Measurements from ENCODE around the gene PAN3. TPM values are rescaled to one million over a fixed set of nuclear protein-coding genes. Genes with fewer than 3 reads are reported as not detected.
"Not testable (repeated sequence)": the region's sequence is repeated elsewhere in the genome, so short reads cannot be mapped to it uniquely, and the experiment has no call there.

The PAN3 gene
- total RNA-seq, 1 experiment from 2014 or later = 46.1 TPM

DNA sequence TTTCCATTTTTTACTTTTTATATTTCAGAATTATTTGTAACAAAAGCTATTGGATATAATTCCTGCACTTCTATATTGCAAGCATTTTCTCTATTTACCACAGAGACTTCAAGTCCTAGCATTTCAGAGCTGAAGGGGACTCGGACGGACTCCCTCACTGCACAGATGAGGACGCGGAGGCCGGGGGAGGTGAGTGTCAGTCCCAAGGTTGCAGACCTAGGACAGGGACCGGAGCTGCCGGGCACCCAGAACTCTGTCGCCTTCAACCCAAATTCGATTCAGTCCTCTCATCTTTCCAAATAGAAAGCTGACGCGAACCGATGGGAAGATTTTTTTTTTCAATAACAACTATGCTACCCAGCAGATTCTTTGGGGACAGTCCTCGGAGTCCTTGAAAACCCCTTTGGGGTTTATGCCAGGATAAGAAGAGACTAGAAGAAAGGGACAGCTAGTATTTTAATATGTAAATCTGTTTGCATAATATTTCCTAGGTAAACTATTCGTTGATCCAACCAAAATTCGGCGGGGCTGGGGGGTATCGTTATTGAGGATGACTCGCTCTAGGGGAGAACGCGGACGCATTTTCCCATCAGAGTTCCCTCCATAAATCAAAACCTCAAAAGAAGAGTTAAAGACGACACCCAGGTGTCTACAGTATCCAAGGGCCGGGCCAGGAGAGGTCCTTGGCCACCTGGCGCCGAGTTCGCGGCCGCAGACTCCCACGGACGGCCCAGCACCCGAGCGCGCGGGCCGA is 38.8 kb upstream of the PAN3 start:
- no TSS peak for BruUV-seq (replicated peaks)
- peaks cover 7% of the 10 kb centered on the region for H3K4me1 ChIP-seq (ENCODE audit: insufficient read depth, low read length, poor library complexity, severe bottlenecking)
- POLR2A ChIA-PET (ENCODE audit: low non-redundant PET) = no interaction called here
- TF ChIP-seq EZH2 (IDR thresholded peaks at IDR 0.05; ENCODE audit: borderline replicate concordance, low read depth, low read length, poor library complexity, severe bottlenecking) (peak; percentile 73), CTCF (conservative IDR thresholded peaks at IDR 0.05; ENCODE audit: low read depth, low read length) (no peak)
- DNase-seq (ENCODE audit: low spot score) = no peak
- H3K9me3 ChIP-seq (ENCODE audit: low read depth, low read length, poor library complexity, severe bottlenecking) = no peaks in the 10 kb centered on the region
- H3K4me3 ChIP-seq (ENCODE audit: low read depth, low read length, poor library complexity, severe bottlenecking) = peak overlapping the region; percentile 41
- peaks cover 83% of the 10 kb centered on the region for H3K27me3 ChIP-seq (replicated peaks; ENCODE audit: insufficient read depth, low read depth, low read length, poor library complexity)
- no peaks in the 10 kb centered on the region for H3K36me3 ChIP-seq (ENCODE audit: insufficient read depth, low read length, poor library complexity, severe bottlenecking)
- CTCF ChIA-PET = no interaction called here
- H3K27ac ChIP-seq (ENCODE audit: low read depth, low read length, poor library complexity, severe bottlenecking) = no peak overlapping the region
- intact Hi-C loops (cut with micrococcal nuclease; ENCODE audit: unreplicated experiment) = no loop called here

DNA sequence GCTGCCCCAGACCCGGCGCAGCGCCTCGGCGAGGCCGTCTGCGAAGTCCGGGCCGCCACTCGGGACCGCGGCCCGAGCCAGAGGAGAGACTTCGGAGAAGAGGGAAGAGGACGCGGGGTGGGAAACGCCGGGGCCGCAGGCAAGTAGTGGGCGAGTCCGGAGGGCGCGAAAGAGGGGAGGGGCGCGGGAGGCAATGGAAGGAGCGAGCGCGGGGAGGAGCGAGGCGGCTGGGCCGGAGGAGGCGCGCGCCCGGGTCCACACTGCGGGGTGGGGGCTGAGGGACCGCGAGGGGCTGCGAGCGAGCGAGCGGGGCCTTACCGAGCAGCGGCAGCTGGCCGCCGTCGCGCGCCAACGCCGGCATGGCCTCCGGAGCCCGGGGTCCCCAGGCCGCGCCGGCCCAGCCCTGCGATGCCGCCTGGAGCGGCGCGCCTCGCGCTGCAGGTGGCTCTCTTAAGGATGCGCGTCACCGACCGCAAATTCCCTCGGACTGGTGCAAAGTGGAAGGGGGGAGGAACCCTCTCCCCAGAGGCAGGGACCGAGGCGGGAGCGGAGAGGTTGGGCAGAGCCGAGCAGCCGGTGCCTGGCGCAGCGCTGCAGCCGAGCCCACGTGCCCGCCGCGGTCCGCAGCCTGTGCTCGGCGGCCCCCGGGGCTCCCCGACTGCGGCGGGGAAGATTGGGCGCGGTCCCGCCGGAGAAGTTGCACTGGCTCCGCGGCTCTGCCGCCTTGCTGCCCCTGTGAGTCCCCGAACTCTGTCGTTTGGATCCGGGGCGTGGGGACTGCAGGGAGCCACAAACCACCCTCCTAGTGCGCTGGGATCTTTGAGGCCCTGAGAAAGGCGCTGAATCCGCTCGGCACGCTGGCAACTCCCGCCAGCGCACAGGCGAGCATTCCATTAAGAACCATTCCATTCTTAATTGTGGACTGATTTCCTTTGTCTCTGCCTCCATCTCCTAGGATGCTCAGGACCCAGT is 37.9 kb upstream of the PAN3 start, which contains the start of gene FLT3:
Gene FLT3 (minus strand): TSS at position 427 of the 972 bp plus-strand sequence. CDS start 66 bp downstream, at position 361.
- intact Hi-C loops (cut with micrococcal nuclease; ENCODE audit: unreplicated experiment) = no loop called here
- Histone ChIP-seq H3K4me1 (ENCODE audit: insufficient read depth, low read length, poor library complexity, severe bottlenecking) (peaks cover 7% of the 10 kb centered on the region), H3K27me3 (replicated peaks; ENCODE audit: insufficient read depth, low read depth, low read length, poor library complexity) (peaks cover 74% of the 10 kb centered on the region), H3K4me3 (ENCODE audit: low read depth, low read length, poor library complexity, severe bottlenecking) (peak within 1 kb of the TSS; percentile 41), H3K36me3 (ENCODE audit: insufficient read depth, low read length, poor library complexity, severe bottlenecking) (no peaks in the 10 kb centered on the region), H3K9me3 (ENCODE audit: low read depth, low read length, poor library complexity, severe bottlenecking) (no peaks in the 10 kb centered on the region), H3K27ac (ENCODE audit: low read depth, low read length, poor library complexity, severe bottlenecking) (no peak within 1 kb of the TSS)
- no peak for TF ChIP-seq CTCF (conservative IDR thresholded peaks at IDR 0.05; ENCODE audit: low read depth, low read length)
- TF ChIP-seq EZH2 (IDR thresholded peaks at IDR 0.05; ENCODE audit: borderline replicate concordance, low read depth, low read length, poor library complexity, severe bottlenecking) = peak; percentile 61
- ChIA-PET CTCF (no interaction called here), POLR2A (ENCODE audit: low non-redundant PET) (no interaction called here)
- no TSS peak for BruUV-seq (replicated peaks)
- peak; percentile 82 for DNase-seq (ENCODE audit: low spot score)

- POLR2A ChIA-PET (ENCODE audit: low non-redundant PET); H3K9me3 ChIP-seq (ENCODE audit: low read depth, low read length, poor library complexity, severe bottlenecking); H3K36me3 ChIP-seq (ENCODE audit: insufficient read depth, low read length, poor library complexity, severe bottlenecking); H3K4me1 ChIP-seq (ENCODE audit: insufficient read depth, low read length, poor library complexity, severe bottlenecking); CTCF ChIA-PET; BruUV-seq (replicated peaks); DNase-seq (ENCODE audit: low spot score); intact Hi-C loops (cut with micrococcal nuclease; ENCODE audit: unreplicated experiment); H3K4me3 ChIP-seq (ENCODE audit: low read depth, low read length, poor library complexity, severe bottlenecking); H3K27ac ChIP-seq (ENCODE audit: low read depth, low read length, poor library complexity, severe bottlenecking): not testable (repeated sequence)
- peak; percentile 1 for TF ChIP-seq EZH2 (IDR thresholded peaks at IDR 0.05; ENCODE audit: borderline replicate concordance, low read depth, low read length, poor library complexity, severe bottlenecking)
- peaks cover 65% of the 10 kb centered on the region for H3K27me3 ChIP-seq (replicated peaks; ENCODE audit: insufficient read depth, low read depth, low read length, poor library complexity)
Observed at GRCh38 chr13:28101886-28102285, 36.5 kb upstream of the PAN3 start.
